ENCODE data around the gene PXMP4.

PXMP4 gene

GRCh38 chr20:33727115-33727479 is 7.0 kb upstream of the PXMP4 start:
- DNase-seq (ENCODE audit: low read depth) = no peak
- no peak overlapping the region for H3K4me3 ChIP-seq (ENCODE audit: low read length)
- no peak for TF ChIP-seq CTCF (IDR thresholded peaks at IDR 0.05; ENCODE audit: insufficient read depth, low read depth, low read length, missing control alignments)

- TF ChIP-seq CTCF (IDR thresholded peaks at IDR 0.05; ENCODE audit: insufficient read depth, low read depth, low read length, missing control alignments) = no peak
- no peak overlapping the region for H3K4me3 ChIP-seq (ENCODE audit: low read length)
- no peak for DNase-seq (ENCODE audit: low read depth)
These were observed 5.6 kb upstream of the PXMP4 start for GRCh38 chr20:33725607-33726264.

GRCh38 chr20:33724439-33725094 is 4.5 kb upstream of the PXMP4 start:
- peak; percentile 65 for DNase-seq (ENCODE audit: low read depth)
- H3K4me3 ChIP-seq (ENCODE audit: low read length) = no peak overlapping the region
- no peak for TF ChIP-seq CTCF (IDR thresholded peaks at IDR 0.05; ENCODE audit: insufficient read depth, low read depth, low read length, missing control alignments)

GRCh38 chr20:33721391-33722140 is 1.5 kb upstream of the PXMP4 start:
- H3K4me3 ChIP-seq (ENCODE audit: low read length) = no peak overlapping the region
- DNase-seq (ENCODE audit: low read depth) = no peak
- TF ChIP-seq CTCF (IDR thresholded peaks at IDR 0.05; ENCODE audit: insufficient read depth, low read depth, low read length, missing control alignments) = no peak

- TF ChIP-seq CTCF (IDR thresholded peaks at IDR 0.05; ENCODE audit: insufficient read depth, low read depth, low read length, missing control alignments) = no peak
These were observed 677 bp downstream of the PXMP4 start for GRCh38 chr20:33719277-33719988.

GRCh38 chr20:33716498-33716897 is 3.6 kb downstream of the PXMP4 start:
- no peak overlapping the region for H3K4me3 ChIP-seq (ENCODE audit: low read length)
- no peak for TF ChIP-seq CTCF (IDR thresholded peaks at IDR 0.05; ENCODE audit: insufficient read depth, low read depth, low read length, missing control alignments)
- DNase-seq (ENCODE audit: low read depth) = no peak

More at GRCh38 chr20:33719277-33719988, 677 bp downstream of the PXMP4 start:
- peak overlapping the region; percentile 88 for H3K4me3 ChIP-seq (ENCODE audit: low read length)
- DNase-seq (ENCODE audit: low read depth) = no peak
